ENCODE results near the gene AK2.

The AK2 gene

GRCh38 chr1:32960342-32960741, 76.3 kb downstream of the AK2 start:
- FAIRE-seq = no peak
- no peak for DNase-seq (ENCODE audit: insufficient read length, low spot score)
- TF ChIP-seq POLR2AphosphoS5 (IDR thresholded peaks at IDR 0.05; ENCODE audit: low read depth, low read length) = no peak
- no peak for TF ChIP-seq POU2F2 (IDR thresholded peaks at IDR 0.05; ENCODE audit: low read depth, low read length)
- no peak for TF ChIP-seq PAX5 (IDR thresholded peaks at IDR 0.05; ENCODE audit: insufficient read depth, low read length, severe bottlenecking)
- TF ChIP-seq SPI1 (IDR thresholded peaks at IDR 0.05; ENCODE audit: low read depth, low read length) = no peak
- TF ChIP-seq TAF1 (IDR thresholded peaks at IDR 0.05; ENCODE audit: low read depth, low read length) = no peak
- TF ChIP-seq POLR2A (IDR thresholded peaks at IDR 0.05; ENCODE audit: low read depth, low read length) = no peak

GRCh38 chr1:32958827-32959226, 77.9 kb downstream of the AK2 start:
- DNase-seq (ENCODE audit: insufficient read length, low spot score) = no peak
- peak; percentile 26 for FAIRE-seq
- no peak for TF ChIP-seq SPI1 (IDR thresholded peaks at IDR 0.05; ENCODE audit: low read depth, low read length)
- no peak for TF ChIP-seq POLR2A (IDR thresholded peaks at IDR 0.05; ENCODE audit: low read depth, low read length)
- TF ChIP-seq POLR2AphosphoS5 (IDR thresholded peaks at IDR 0.05; ENCODE audit: low read depth, low read length) = no peak
- no peak for TF ChIP-seq PAX5 (IDR thresholded peaks at IDR 0.05; ENCODE audit: insufficient read depth, low read length, severe bottlenecking)
